Stimulated activated CD4-positive, alpha-beta T cell treated with anti-CD3 and anti-CD28 coated beads, TNF-alpha, amount 100 ng/mL, for 48 hours (primary cell): Measurements from ENCODE around the gene ITIH4.
"Not testable (repeated sequence)": the region's sequence is repeated elsewhere in the genome, so short reads cannot be mapped to it uniquely, and the experiment has no call there.

Source experiments
- DNase-seq, 3 donors: peaks; one replicate each; pipeline ENCODE4 v3.0.0-alpha.2; 2020; ENCODE audit warnings: low read depth in 3 of 3

The ITIH4 gene

GRCh38 chr3:52783211-52783555 is 47.3 kb downstream of the ITIH4 start:
- no peak for DNase-seq

- DNase-seq, result no peak
These were observed 47.9 kb downstream of the ITIH4 start for GRCh38 chr3:52782412-52783210.

GRCh38 chr3:52781741-52782140 is 48.7 kb downstream of the ITIH4 start:
- no peak for DNase-seq

GRCh38 chr3:52779837-52780585 is 50.5 kb downstream of the ITIH4 start:
- DNase-seq, result no peak

GRCh38 chr3:52779011-52779836 is 51.2 kb downstream of the ITIH4 start:
- DNase-seq, result no peak

DNA sequence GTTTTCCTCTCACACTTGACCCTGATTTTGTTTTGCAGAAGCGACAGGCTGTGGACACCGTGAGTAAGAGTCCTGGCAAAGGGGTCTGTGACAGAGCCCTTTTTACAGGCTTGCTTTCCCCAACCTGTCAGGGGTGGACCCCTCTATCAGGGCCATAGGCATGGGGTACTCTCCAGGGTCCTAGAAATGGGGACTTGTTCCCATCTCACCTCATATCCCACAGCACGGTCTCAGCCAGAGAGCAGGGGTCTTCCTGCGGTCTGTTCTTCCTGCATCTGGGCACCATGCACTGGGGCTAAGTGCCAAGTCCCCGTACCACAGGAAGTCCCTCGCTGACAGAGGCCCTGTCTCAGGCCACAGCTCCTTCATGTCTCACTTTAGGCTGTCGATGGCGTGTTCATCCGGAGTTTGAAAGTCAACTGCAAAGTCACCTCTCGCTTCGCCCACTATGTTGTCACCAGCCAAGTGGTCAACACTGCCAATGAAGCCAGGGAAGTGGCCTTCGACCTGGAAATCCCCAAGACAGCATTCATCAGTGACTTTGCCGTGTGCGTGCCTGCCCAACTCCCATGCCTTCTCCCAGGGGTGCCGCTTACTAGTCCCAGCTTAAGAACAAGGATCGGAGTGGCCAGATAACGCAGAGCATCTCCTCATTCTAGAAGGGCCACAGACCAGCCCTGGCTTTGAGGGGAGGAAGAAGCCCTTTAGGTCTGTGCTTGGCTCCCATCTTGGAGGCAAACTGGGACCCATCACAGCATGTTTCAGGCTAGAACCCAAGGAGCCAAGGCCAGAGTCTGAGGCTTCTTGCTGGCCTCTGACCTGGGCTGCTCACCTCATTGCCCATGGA is 52.3 kb downstream of the ITIH4 start:
- DNase-seq, result no peak

GRCh38 chr3:52777127-52777958 is 53.1 kb downstream of the ITIH4 start, which contains the start of gene ITIH1:
Gene ITIH1, plus strand, starts transcription at chr3:52777599. Its CDS starts 17 bp downstream, at chr3:52777616.
- DNase-seq, result no peak

GRCh38 chr3:52776486-52776885 is 54.0 kb downstream of the ITIH4 start:
- DNase-seq, result not testable (repeated sequence)

GRCh38 chr3:52775877-52776276 is 54.6 kb downstream of the ITIH4 start:
- DNase-seq, result no peak

DNA sequence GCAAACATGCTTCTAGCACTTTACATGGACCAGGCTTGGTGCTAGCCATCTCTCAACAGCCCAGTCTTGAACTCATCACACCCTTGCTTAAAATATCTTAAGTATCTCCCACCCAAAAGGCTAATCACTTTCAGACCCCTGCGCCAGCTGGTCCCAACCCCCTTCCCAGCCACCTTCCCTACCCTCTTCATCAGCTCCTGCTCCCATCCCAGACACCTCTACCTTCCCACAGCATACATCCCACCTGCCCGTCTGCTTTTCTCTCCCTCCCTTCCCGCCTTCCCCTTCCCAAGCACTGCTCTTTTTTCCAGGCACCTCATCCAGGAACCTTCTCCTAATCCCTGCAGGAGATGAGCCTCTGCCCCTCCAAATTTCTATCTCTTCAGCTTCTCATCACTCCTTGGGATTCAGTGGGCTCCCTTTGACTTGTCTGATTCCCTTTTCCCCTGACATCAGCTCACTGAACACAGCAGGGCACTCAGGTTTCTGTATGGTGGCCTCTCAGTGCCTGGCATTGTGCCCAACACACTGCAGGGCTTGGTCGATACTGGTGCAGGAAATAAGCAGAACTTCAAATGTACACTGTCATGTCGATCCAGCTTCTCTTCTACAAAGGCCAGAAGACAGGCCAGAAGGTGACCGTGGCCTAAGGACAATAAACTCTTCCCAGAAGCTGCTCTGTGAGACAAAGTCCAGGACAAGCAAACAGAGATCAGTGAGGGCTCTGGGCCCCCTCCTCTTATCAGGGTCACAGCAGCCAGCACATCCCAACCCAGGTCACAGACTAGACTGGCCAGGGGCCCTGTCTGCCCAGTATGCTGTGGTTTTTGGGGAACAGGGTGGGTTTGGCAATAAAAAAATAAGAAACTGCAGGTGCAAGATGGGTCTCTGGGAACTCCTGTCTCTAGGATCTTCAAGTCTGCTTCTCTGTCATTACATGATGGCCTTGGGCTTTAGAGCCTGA is 55.3 kb downstream of the ITIH4 start:
- DNase-seq, result no peak

- no peak for DNase-seq
These were observed 56.3 kb downstream of the ITIH4 start for GRCh38 chr3:52774066-52774713.

DNA sequence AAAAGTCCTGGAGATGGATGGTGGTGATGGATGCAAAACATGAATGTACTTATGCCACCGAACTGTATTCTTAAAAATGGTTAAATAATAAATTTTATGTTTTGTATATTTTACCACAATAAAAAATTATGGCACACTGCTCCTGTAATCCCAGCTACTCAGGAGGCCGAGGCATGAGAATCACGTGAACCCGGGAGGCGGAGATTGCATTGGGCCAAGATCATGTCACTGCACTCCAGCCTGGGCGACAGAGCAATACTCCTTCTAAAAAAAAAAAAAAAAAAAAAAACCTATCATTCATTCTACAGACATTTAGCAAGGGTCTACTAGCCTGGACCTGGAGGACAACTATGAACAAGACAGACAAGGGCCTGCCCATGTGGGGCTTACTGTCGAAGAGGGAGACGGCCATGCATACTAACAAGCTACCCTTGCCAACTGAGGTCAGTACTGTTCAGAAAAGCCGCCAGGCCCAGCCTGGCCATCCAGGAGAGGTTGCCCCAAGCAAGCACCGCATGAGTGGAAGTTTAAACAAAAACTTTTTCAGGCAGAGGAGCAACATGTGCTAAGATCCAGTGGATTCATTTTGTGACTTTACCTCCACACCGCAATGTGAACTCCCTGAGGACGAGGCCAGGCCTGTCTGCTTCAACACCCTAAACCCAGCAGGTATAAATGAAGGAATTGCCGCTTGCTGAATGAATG is 57.0 kb downstream of the ITIH4 start:
- DNase-seq, result no peak

DNA sequence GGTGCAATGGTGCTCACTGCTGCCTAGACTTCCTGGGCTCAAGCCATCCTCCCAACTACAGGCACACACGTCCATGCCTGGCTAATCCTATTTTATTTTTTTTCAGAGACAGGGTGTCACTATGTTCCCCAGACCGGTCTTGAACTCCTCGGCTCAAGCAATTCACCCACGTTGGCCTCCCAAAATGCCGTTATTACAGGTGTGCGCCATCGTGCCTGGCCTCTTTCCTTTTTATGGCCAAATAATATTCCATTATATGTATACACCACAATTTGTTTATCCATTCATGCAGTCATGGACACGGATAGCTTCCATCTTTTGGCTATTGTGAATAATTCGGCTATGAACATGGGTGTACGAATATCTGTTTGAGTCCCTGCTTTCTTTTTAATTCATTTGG is 58.8 kb downstream of the ITIH4 start:
- DNase-seq, result no peak

DNA sequence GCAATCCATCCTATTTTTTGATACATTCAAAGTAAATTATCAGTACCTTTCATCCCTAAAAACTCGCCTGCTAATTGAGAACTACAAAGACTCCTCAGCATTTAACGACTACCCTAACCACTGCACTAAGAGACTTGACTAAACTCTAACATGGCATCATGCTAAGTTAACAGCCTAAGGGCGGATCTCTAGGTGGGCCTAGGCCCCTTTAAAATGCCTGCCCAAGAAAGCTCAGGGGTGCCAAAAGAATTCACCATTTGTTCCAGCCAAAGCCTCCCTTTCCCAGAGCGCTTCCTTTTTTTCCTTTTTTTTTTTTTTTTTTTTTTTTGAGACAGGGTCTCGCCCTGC is 59.2 kb downstream of the ITIH4 start:
- DNase-seq, result no peak

- peak; percentile 77 to 81 (median 81) for DNase-seq
These were observed 59.8 kb downstream of the ITIH4 start, which contains the start of gene NEK4 for GRCh38 chr3:52770496-52771333. Gene NEK4, minus strand, starts transcription at chr3:52770940. Its CDS starts 194 bp downstream, at chr3:52770746.

- no peak for DNase-seq
These were observed 60.6 kb downstream of the ITIH4 start for GRCh38 chr3:52769786-52770455.

DNA sequence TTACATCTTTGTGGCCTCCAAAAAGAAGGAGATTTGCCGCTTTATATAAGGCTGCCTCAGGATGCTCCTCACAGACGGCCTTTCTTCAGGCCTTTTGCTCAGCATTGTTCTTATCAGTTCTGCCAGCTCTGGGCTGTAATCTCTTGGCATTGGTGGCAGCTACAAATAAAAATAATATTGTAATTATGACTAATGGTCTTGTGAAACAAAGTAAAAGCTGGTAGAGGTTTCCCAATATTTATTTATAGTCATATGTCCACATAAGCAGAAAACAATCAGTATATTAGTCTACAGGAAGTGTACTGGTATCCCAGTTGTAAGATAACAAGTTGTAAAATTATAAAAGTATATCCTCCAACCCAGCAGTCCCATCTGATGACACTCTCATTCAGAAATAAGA is 67.0 kb downstream of the ITIH4 start:
- DNase-seq, result no peak
